Measurements from ENCODE around the gene CENPV. TPM values are rescaled to one million over a fixed set of nuclear protein-coding genes. Genes with fewer than 3 reads are reported as not detected.

CENPV gene
- total and polyA plus RNA-seq, 2 of the 13 experiments (the other 11 are each of a cell fraction or from before 2014, with no cell fraction given): 193 to 292 TPM

GRCh38 chr17:16380640-16381495, 27.6 kb upstream of the CENPV start, which contains the start of gene UBB (continued):
- no peak; the same call in 1 of the 2 replicates for TF ChIP-seq ZKSCAN5 (CRISPR knock-in tag; IDR thresholded peaks at IDR 0.05)
- peak in 1 of 2 experiments; percentile 79; a peak in 3 of 4 replicates for TF ChIP-seq EP300 (IDR thresholded peaks at IDR 0.05; ENCODE audit: low read depth in 2 of 2, low read length in 2 of 2)
- no peak; the same call in 1 of the 2 replicates for TF ChIP-seq EP300 (CRISPR knock-in tag; IDR thresholded peaks at IDR 0.05; ENCODE audit: borderline replicate concordance)
- TF ChIP-seq POGZ (CRISPR knock-in tag; IDR thresholded peaks at IDR 0.05): peak; percentile 94
- no peak for TF ChIP-seq PRMT3 (CRISPR knock-in tag; IDR thresholded peaks at IDR 0.05; ENCODE audit: borderline replicate concordance, low read depth)
- peak; percentile 83 for TF ChIP-seq TBX3 (IDR thresholded peaks at IDR 0.05; ENCODE audit: borderline replicate concordance)
- peak in 1 of 2 experiments; percentile 79; a peak in 2 of 4 replicates for TF ChIP-seq REST (IDR thresholded peaks at IDR 0.05; ENCODE audit: borderline replicate concordance in 1 of 2, low read depth in 1 of 2, low read length in 2 of 2)
- peak; percentile 89; the same call in 1 of the 2 replicates for TF ChIP-seq ZNF761 (CRISPR knock-in tag; conservative IDR thresholded peaks at IDR 0.05)
- TF ChIP-seq HNRNPK (IDR thresholded peaks at IDR 0.05; ENCODE audit: low read depth, low read length, poor library complexity, severe bottlenecking): peak; percentile 88
- TF ChIP-seq ATF7 (IDR thresholded peaks at IDR 0.05): peak; percentile 92
- peak; percentile 81; the same call in 1 of the 2 replicates for TF ChIP-seq ATF7 (CRISPR knock-in tag; IDR thresholded peaks at IDR 0.05)
- TF ChIP-seq DRAP1 (CRISPR knock-in tag; IDR thresholded peaks at IDR 0.05): peak; percentile 97
- TF ChIP-seq SRSF4 (IDR thresholded peaks at IDR 0.05; ENCODE audit: low read depth, low read length, poor library complexity, severe bottlenecking): no peak
- TF ChIP-seq ZNF747 (CRISPR knock-in tag; IDR thresholded peaks at IDR 0.05; ENCODE audit: borderline replicate concordance): 0 out of 2 replicates have a peak, but pooled peaks have one; percentile 57
- peak; percentile 88 for TF ChIP-seq KLF6 (CRISPR knock-in tag; IDR thresholded peaks at IDR 0.05)
- TF ChIP-seq CBX2 (IDR thresholded peaks at IDR 0.05; ENCODE audit: low read depth, low read length): no peak
- no peak for TF ChIP-seq CBX2 (CRISPR knock-in tag; IDR thresholded peaks at IDR 0.05; ENCODE audit: low read depth)
- TF ChIP-seq ARID4A (CRISPR knock-in tag; IDR thresholded peaks at IDR 0.05; ENCODE audit: borderline replicate concordance): peak; percentile 71
- no peak; the same call in 1 of the 2 replicates for TF ChIP-seq ZNF367 (CRISPR knock-in tag; IDR thresholded peaks at IDR 0.05; ENCODE audit: borderline replicate concordance)
- peak; percentile 59; the same call in 1 of the 2 replicates for TF ChIP-seq ZNF792 (CRISPR knock-in tag; IDR thresholded peaks at IDR 0.05)

All from HepG2 (cell line).